Measurements from ENCODE around the gene PCDHB1.

GRCh38 chr5:141031006-141031405, 20.2 kb upstream of the PCDHB1 start:
- no peak for TF ChIP-seq POLR2AphosphoS5 (IDR thresholded peaks at IDR 0.05; ENCODE audit: low read depth, low read length)
- TF ChIP-seq HDAC2 (IDR thresholded peaks at IDR 0.05; ENCODE audit: borderline replicate concordance in 1 of 2, low read depth in 2 of 2, low read length in 2 of 2) = no peak
- no peak for TF ChIP-seq SP1 (IDR thresholded peaks at IDR 0.05; ENCODE audit: low read depth, low read length)
- TF ChIP-seq POU5F1 (IDR thresholded peaks at IDR 0.05; ENCODE audit: low read depth, low read length) = no peak
- no peak for TF ChIP-seq CEBPB (IDR thresholded peaks at IDR 0.05; ENCODE audit: low read depth, low read length)

All from H1 (cell line).